Cerebellar nuclear complex (tissue), 1 donor: Measurements from ENCODE around the gene CLCN1.

Source experiments
- DNase-seq, 2 experiments: peaks; one replicate each; lab custom pipeline; 2025; lab: John Stamatoyannopoulos, UW

CLCN1 gene

GRCh38 chr7:143363016-143363937 lies 47.4 kb downstream of the CLCN1 start:
- DNase-seq = no peak

- DNase-seq = no peak
Observed at GRCh38 chr7:143367972-143368371, 52.1 kb downstream of the CLCN1 start.

GRCh38 chr7:143368387-143368786 lies 52.5 kb downstream of the CLCN1 start:
- DNase-seq = no peak

DNA sequence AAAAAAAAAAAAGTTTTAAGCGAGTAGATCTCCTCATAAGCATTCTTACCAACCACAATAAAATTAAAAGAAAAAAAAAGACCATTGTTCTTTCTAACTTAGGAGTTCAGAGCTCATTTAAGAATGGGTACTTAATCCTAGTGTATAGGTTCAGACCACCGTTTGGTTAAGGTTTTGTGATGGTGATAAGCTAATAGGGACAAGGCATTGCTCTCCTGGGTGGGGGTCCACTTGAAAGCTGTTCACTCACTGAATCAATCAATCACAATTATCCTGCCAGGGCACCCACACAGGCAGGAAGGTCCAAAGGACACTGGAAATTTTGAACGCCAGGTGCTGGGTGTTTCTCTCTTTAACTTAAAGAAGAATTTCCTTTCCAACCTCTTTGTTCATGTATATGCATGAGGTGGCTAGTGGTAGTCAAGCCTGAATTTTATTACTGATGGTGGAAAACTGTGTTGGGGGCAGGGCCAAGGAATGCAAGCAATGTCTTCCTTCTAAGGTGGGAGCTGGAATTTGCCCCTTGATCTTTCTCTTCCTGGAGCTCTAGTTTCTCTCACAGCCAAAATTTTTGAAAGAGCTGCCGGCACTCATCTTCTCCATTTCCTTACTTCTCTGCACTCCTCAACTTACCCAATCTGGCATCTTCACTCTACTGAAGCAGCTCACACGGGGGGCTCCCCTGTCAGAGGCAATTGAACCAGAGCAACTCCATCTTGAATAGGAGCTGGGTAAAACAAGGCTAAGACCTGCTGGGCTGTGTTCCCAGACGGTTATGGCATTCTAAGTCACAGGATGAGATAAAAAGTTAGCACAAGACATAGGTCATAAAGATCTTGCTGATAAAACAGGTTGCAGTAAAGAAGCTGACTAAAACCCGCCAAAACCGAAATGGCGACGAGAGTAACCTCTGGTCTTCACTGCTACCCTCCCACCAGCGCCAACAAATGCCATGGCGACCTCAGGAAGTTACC lies 54.1 kb downstream of the CLCN1 start:
- no peak for DNase-seq

GRCh38 chr7:143372070-143372469 lies 56.2 kb downstream of the CLCN1 start:
- DNase-seq = no peak

GRCh38 chr7:143373255-143373794 lies 57.4 kb downstream of the CLCN1 start:
- no peak for DNase-seq

GRCh38 chr7:143374561-143374960 lies 58.6 kb downstream of the CLCN1 start:
- no peak for DNase-seq

- DNase-seq = peak; percentile 12 to 65
Observed at GRCh38 chr7:143375298-143376034, 59.6 kb downstream of the CLCN1 start.

- no peak for DNase-seq
Observed at GRCh38 chr7:143376396-143376795, 60.5 kb downstream of the CLCN1 start.

- no peak for DNase-seq
Observed at GRCh38 chr7:143379611-143380259, 63.8 kb downstream of the CLCN1 start.

DNA sequence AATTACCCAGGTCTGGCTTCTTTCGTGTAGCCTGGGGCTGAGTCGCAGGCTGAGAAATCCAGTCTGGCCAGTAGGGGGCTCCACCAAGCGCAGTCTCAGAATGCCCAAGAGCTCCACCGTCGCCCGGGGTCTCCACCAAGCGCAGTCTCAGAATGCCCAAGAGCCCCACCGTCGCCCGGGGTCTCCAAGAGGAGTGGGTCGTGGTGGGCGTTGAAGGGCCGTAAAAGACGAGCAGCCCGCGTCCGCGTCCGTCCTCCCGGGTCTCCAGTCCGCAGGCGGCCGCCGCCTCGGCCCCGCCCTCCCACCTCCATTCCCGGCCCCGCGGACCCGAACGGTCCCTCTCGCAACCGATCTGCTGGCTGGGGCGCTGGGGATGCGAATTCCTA lies 64.3 kb downstream of the CLCN1 start:
- DNase-seq = no peak

GRCh38 chr7:143380646-143381426 lies 64.9 kb downstream of the CLCN1 start, which contains the start of gene ZYX:
TSS of gene ZYX (plus strand) at chr7:143381345. CDS start at chr7:143381572, 227 bp downstream.
- peak; percentile 44 to 53 for DNase-seq

GRCh38 chr7:143381427-143382125 lies 65.7 kb downstream of the CLCN1 start:
- no peak for DNase-seq

DNA sequence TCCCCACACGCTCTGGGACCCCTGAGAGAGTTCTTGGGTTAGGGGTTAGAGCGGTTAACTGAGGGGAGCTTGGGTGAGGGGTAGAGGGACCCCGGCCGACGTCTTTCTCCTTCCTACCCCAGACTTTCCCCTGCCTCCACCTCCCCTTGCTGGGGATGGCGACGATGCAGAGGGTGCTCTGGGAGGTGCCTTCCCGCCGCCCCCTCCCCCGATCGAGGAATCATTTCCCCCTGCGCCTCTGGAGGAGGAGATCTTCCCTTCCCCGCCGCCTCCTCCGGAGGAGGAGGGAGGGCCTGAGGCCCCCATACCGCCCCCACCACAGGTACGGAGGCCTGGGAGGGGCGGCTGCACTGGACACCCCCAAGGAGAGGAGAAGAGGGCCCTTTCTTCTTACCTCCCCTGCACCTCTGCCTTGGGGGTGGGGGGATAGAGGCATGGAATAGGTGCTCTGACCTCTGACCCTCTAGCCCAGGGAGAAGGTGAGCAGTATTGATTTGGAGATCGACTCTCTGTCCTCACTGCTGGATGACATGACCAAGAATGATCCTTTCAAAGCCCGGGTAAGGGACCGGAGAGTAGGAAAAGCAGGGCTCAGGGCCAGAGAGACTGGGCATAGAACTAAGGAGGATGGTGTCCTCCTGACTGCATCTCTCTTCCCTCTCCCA lies 66.3 kb downstream of the CLCN1 start:
- DNase-seq = no peak

DNA sequence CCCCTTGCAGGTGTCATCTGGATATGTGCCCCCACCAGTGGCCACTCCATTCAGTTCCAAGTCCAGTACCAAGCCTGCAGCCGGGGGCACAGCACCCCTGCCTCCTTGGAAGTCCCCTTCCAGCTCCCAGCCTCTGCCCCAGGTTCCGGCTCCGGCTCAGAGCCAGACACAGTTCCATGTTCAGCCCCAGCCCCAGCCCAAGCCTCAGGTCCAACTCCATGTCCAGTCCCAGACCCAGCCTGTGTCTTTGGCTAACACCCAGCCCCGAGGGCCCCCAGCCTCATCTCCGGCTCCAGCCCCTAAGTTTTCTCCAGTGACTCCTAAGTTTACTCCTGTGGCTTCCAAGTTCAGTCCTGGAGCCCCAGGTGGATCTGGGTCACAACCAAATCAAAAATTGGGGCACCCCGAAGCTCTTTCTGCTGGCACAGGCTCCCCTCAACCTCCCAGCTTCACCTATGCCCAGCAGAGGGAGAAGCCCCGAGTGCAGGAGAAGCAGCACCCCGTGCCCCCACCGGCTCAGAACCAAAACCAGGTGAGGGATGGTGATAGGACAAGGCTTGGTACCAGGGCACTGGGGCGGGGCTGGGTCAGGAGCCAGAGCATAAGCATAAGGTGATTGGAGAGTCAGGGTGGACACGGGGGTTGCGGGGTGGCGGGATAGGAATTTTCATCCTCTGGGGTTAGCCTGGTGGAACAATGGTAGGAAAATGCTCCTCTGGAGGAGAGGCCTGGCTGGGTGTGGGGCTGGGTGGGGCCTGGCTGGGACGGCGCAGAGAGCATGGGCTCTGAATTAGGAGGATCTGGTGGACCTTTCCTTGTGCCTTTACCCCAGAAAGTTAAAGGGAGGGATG lies 67.1 kb downstream of the CLCN1 start:
- DNase-seq = no peak

DNA sequence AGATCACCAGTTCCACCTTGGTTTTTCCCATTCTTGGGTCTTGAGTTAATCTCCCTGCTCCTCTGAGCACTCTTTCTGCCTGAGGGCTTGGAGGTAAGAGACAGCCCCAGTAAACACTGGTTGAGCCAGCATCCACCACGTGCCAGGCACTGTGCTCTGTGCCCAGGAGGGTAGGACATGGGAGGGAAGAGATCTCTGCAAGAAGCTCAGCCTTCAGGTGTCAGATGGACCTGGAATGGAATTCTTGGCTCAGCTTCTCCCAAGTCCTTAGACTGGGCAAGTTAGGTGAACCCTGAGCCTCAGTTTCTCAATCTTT lies 67.7 kb downstream of the CLCN1 start:
- no peak for DNase-seq

DNA sequence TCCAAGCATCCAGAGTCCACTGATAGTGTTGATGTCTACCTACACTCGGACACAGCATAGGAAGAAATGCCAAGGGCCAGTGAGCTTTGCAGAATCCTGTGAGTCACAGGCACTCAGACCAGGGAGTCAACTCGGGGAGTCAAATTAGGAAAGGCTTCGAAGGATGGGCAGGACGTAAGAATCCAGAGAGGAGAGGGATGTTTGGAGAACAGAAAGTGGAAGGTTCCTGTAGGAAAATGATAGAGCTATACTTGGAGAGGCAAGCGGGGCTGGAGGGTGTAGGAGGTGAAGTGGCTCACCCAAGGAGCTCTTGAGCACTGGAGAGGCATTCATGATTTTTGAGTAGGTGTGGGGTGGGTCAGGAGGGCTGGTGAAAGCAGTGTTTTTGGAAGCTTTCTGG lies 68.2 kb downstream of the CLCN1 start:
- DNase-seq = no peak
